ENCODE measurements around the gene PGM2L1.

- TF ChIP-seq, protein P1, sequence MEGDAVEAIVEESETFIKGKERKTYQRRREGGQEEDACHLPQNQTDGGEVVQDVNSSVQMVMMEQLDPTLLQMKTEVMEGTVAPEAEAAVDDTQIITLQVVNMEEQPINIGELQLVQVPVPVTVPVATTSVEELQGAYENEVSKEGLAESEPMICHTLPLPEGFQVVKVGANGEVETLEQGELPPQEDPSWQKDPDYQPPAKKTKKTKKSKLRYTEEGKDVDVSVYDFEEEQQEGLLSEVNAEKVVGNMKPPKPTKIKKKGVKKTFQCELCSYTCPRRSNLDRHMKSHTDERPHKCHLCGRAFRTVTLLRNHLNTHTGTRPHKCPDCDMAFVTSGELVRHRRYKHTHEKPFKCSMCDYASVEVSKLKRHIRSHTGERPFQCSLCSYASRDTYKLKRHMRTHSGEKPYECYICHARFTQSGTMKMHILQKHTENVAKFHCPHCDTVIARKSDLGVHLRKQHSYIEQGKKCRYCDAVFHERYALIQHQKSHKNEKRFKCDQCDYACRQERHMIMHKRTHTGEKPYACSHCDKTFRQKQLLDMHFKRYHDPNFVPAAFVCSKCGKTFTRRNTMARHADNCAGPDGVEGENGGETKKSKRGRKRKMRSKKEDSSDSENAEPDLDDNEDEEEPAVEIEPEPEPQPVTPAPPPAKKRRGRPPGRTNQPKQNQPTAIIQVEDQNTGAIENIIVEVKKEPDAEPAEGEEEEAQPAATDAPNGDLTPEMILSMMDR (IDR thresholded peaks at IDR 0.05), result no peak
- TF ChIP-seq EP300 (IDR thresholded peaks at IDR 0.05), result no peak
- no peak for TF ChIP-seq POLR2A (IDR thresholded peaks at IDR 0.05)
Measured at GRCh38 chr11:74338963-74339362, 59.3 kb downstream of the PGM2L1 start.

All from ovary (tissue), 3 donors.